Measurements from ENCODE around the gene PLEKHB2.

Gene PLEKHB2

GRCh38 chr2:131058214-131058843, 46.8 kb upstream of the PLEKHB2 start:
- no peaks in the 10 kb centered on the region for H3K9me3 ChIP-seq (ENCODE audit: insufficient read depth, low read length, severe bottlenecking)
- TF ChIP-seq EZH2 (IDR thresholded peaks at IDR 0.05; ENCODE audit: borderline replicate concordance, low read depth, low read length, severe bottlenecking) (no peak), CTCF (IDR thresholded peaks at IDR 0.05; ENCODE audit: borderline replicate concordance, extremely low read depth, low read length, poor library complexity, severe bottlenecking) (no peak)
- H3K4me1 ChIP-seq (ENCODE audit: insufficient read depth, low read length) = no peaks in the 10 kb centered on the region
- H3K79me2 ChIP-seq (ENCODE audit: insufficient read depth, low read length) = peaks cover 93% of the 10 kb centered on the region
- DNase-seq = no peak
- no peak overlapping the region for H3K4me3 ChIP-seq (ENCODE audit: low read depth in 1 of 2, low read length in 2 of 2)
- H3K27me3 ChIP-seq (ENCODE audit: insufficient read depth, low read length, poor library complexity) = no peaks in the 10 kb centered on the region
- no peak overlapping the region for H3K27ac ChIP-seq (ENCODE audit: low read length)
- ATAC-seq (ENCODE audit: insufficient read depth, low read depth) = no peak
- H3K36me3 ChIP-seq (ENCODE audit: insufficient read depth, low read length) = peaks cover 92% of the 10 kb centered on the region
- no peak overlapping the region for H3K4me2 ChIP-seq (ENCODE audit: insufficient read depth, low read length)
- no peak overlapping the region for H2AFZ ChIP-seq (ENCODE audit: low read depth, low read length)
- peaks cover 72% of the 10 kb centered on the region for H4K20me1 ChIP-seq (ENCODE audit: insufficient read depth, low read length)
- no peak overlapping the region for H3K9ac ChIP-seq (ENCODE audit: low read depth, low read length)

- Histone ChIP-seq H3K36me3 (ENCODE audit: insufficient read depth, low read length) (peaks cover 90% of the 10 kb centered on the region), H3K4me2 (ENCODE audit: insufficient read depth, low read length) (no peak overlapping the region), H3K79me2 (ENCODE audit: insufficient read depth, low read length) (peaks cover 94% of the 10 kb centered on the region), H2AFZ (ENCODE audit: low read depth, low read length) (no peak overlapping the region), H3K27ac (ENCODE audit: low read length) (no peak overlapping the region), H3K4me3 (ENCODE audit: low read depth in 1 of 2, low read length in 2 of 2) (no peak overlapping the region), H3K9ac (ENCODE audit: low read depth, low read length) (no peak overlapping the region), H3K27me3 (ENCODE audit: insufficient read depth, low read length, poor library complexity) (no peaks in the 10 kb centered on the region), H3K9me3 (ENCODE audit: insufficient read depth, low read length, severe bottlenecking) (no peaks in the 10 kb centered on the region), H3K4me1 (ENCODE audit: insufficient read depth, low read length) (no peaks in the 10 kb centered on the region), H4K20me1 (ENCODE audit: insufficient read depth, low read length) (peaks cover 74% of the 10 kb centered on the region)
- TF ChIP-seq CTCF (IDR thresholded peaks at IDR 0.05; ENCODE audit: borderline replicate concordance, extremely low read depth, low read length, poor library complexity, severe bottlenecking) (no peak), EZH2 (IDR thresholded peaks at IDR 0.05; ENCODE audit: borderline replicate concordance, low read depth, low read length, severe bottlenecking) (no peak)
- no peak for DNase-seq
- no peak for ATAC-seq (ENCODE audit: insufficient read depth, low read depth)
These were observed 46.2 kb upstream of the PLEKHB2 start for GRCh38 chr2:131058920-131059319.

GRCh38 chr2:131063501-131064283, 41.4 kb upstream of the PLEKHB2 start:
- Histone ChIP-seq H3K9ac (ENCODE audit: low read depth, low read length) (no peak overlapping the region), H3K27me3 (ENCODE audit: insufficient read depth, low read length, poor library complexity) (no peaks in the 10 kb centered on the region), H3K4me3 (ENCODE audit: low read depth in 1 of 2, low read length in 2 of 2) (no peak overlapping the region), H3K79me2 (ENCODE audit: insufficient read depth, low read length) (peaks cover 94% of the 10 kb centered on the region), H4K20me1 (ENCODE audit: insufficient read depth, low read length) (peaks cover 63% of the 10 kb centered on the region), H2AFZ (ENCODE audit: low read depth, low read length) (no peak overlapping the region), H3K4me2 (ENCODE audit: insufficient read depth, low read length) (no peak overlapping the region), H3K27ac (ENCODE audit: low read length) (no peak overlapping the region), H3K36me3 (ENCODE audit: insufficient read depth, low read length) (peaks cover 85% of the 10 kb centered on the region), H3K4me1 (ENCODE audit: insufficient read depth, low read length) (no peaks in the 10 kb centered on the region), H3K9me3 (ENCODE audit: insufficient read depth, low read length, severe bottlenecking) (no peaks in the 10 kb centered on the region)
- TF ChIP-seq EZH2 (IDR thresholded peaks at IDR 0.05; ENCODE audit: borderline replicate concordance, low read depth, low read length, severe bottlenecking) (no peak), CTCF (IDR thresholded peaks at IDR 0.05; ENCODE audit: borderline replicate concordance, extremely low read depth, low read length, poor library complexity, severe bottlenecking) (no peak)
- DNase-seq (no peak), ATAC-seq (ENCODE audit: insufficient read depth, low read depth) (no peak)
